PC-9 (cell line): Measurements from ENCODE around the gene ABI3BP. TPM values are rescaled to one million over a fixed set of nuclear protein-coding genes. Genes with fewer than 3 reads are reported as not detected.

Source experiments
- BruUV-seq: library from RNA; stranded (reverse); fragments of 400-500 nt; replicated peaks from 2 replicates; lab custom pipeline; 2021; lab: Mats Ljungman, UMichigan
- CTCF ChIA-PET: fragments of 300-600 bp; sonication (Branson Sonifier 250); formaldehyde crosslinking; loops from one replicate; lab custom pipeline; 2022; ENCODE audit warnings: antibody characterized with exemption; lab: Charles Lee
- POLR2A ChIA-PET: fragments of 300-600 bp; sonication (Branson Sonifier 250); formaldehyde crosslinking; loops from one replicate; lab custom pipeline; 2022; ENCODE audit warnings: antibody characterized with exemption; ENCODE audit not compliant: unreplicated experiment; lab: Charles Lee
- DNase-seq, 2 experiments: peaks; one replicate each; pipeline versions ENCODE4 v3.0.0 to v3.0.0-alpha.2; 2015 to 2022; ENCODE audit warnings: mixed read lengths in 1 of 2
- H2AFZ ChIP-seq: fragments of 200-600 bp; sonication (generic); 2 replicates; pipeline ENCODE4 v1.8.1; 2017; ENCODE audit warnings: antibody characterized with exemption
- H3F3A ChIP-seq: fragments of 200-600 bp; sonication (generic); 2 replicates; pipeline ENCODE4 v1.8.1; 2017; ENCODE audit warnings: antibody characterized with exemption, mild to moderate bottlenecking, low read depth; ENCODE audit not compliant: insufficient read depth
- H3K27ac ChIP-seq: fragments of 200-600 bp; sonication (generic); 2 replicates; pipeline ENCODE4 v1.6.1; 2016; ENCODE audit warnings: mixed run types
- H3K27me3 ChIP-seq: fragments of 200-600 bp; sonication (generic); 2 replicates; pipeline ENCODE4 v1.6.1; 2016; ENCODE audit warnings: low read depth, mixed run types; ENCODE audit not compliant: insufficient read depth
- H3K36me3 ChIP-seq: fragments of 200-600 bp; sonication (generic); 2 replicates; pipeline ENCODE4 v1.6.1; 2016; ENCODE audit warnings: low read depth, mixed run types
- H3K4me1 ChIP-seq: fragments of 200-600 bp; sonication (generic); replicated peaks from 2 replicates; pipeline ENCODE4 v1.6.1; 2016; ENCODE audit warnings: mixed run types; ENCODE audit not compliant: insufficient read depth
- H3K4me2 ChIP-seq: fragments of 200-600 bp; sonication (generic); 2 replicates; pipeline ENCODE4 v1.6.1; 2017; ENCODE audit warnings: mixed run types
- H3K4me3 ChIP-seq: fragments of 200-600 bp; sonication (generic); 2 replicates; pipeline ENCODE4 v1.6.1; 2016; ENCODE audit warnings: mixed run types
- H3K79me2 ChIP-seq: fragments of 200-600 bp; sonication (generic); 2 replicates; pipeline ENCODE4 v1.6.1; 2017; ENCODE audit warnings: low read depth, mixed run types
- H3K9me2 ChIP-seq: fragments of 200-600 bp; sonication (generic); 2 replicates; pipeline ENCODE4 v1.8.1; 2017; ENCODE audit warnings: mild to moderate bottlenecking; ENCODE audit not compliant: insufficient read depth
- H3K9me3 ChIP-seq: fragments of 200-600 bp; sonication (generic); 2 replicates; pipeline ENCODE4 v1.8.1; 2016; ENCODE audit warnings: low read depth; ENCODE audit not compliant: insufficient read depth
- H4K20me1 ChIP-seq: fragments of 200-600 bp; sonication (generic); 2 replicates; pipeline ENCODE4 v1.8.1; 2017; ENCODE audit not compliant: insufficient read depth
- EZH2 ChIP-seq: fragments of 200-600 bp; sonication (generic); IDR thresholded peaks from 2 replicates; pipeline ENCODE4 v1.8.0; 2017; ENCODE audit warnings: antibody characterized with exemption, low read depth
- intact Hi-C: fragments of 100-400 bp; cut with micrococcal nuclease; formaldehyde crosslinking; loops from one replicate; pipeline ENCODE4 v1.10.0; 2022; ENCODE audit not compliant: unreplicated experiment
- total RNA-seq: library from RNA; stranded (reverse); gene quantifications from 2 replicates; pipeline ENCODE4 v1.2.3, GENCODE V29; 2021
- TF ChIP-seq, protein P1 (sequence below): fragments of 200-600 bp; sonication (generic); conservative IDR thresholded peaks from 2 replicates; pipeline ENCODE4 v1.6.1; 2017; ENCODE audit warnings: mixed run types, antibody characterized with exemption, mild to moderate bottlenecking, moderate library complexity

The ABI3BP gene
- total RNA-seq, 1 experiment from 2014 or later: 4.2 TPM

GRCh38 chr3:100898681-100899080, 94.5 kb downstream of the ABI3BP start:
- BruUV-seq: no TSS peak
- H3K27ac ChIP-seq: no peak overlapping the region
- no peak for TF ChIP-seq EZH2
- TF ChIP-seq, protein P1, sequence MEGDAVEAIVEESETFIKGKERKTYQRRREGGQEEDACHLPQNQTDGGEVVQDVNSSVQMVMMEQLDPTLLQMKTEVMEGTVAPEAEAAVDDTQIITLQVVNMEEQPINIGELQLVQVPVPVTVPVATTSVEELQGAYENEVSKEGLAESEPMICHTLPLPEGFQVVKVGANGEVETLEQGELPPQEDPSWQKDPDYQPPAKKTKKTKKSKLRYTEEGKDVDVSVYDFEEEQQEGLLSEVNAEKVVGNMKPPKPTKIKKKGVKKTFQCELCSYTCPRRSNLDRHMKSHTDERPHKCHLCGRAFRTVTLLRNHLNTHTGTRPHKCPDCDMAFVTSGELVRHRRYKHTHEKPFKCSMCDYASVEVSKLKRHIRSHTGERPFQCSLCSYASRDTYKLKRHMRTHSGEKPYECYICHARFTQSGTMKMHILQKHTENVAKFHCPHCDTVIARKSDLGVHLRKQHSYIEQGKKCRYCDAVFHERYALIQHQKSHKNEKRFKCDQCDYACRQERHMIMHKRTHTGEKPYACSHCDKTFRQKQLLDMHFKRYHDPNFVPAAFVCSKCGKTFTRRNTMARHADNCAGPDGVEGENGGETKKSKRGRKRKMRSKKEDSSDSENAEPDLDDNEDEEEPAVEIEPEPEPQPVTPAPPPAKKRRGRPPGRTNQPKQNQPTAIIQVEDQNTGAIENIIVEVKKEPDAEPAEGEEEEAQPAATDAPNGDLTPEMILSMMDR: no peak
- no peak overlapping the region for H3K4me2 ChIP-seq
- H3K79me2 ChIP-seq: no peaks in the 10 kb centered on the region
- no peak overlapping the region for H2AFZ ChIP-seq
- no peak for DNase-seq
- H3K36me3 ChIP-seq: no peaks in the 10 kb centered on the region
- no peak overlapping the region for H3K4me3 ChIP-seq
- intact Hi-C loops: no loop called here
- no peaks in the 10 kb centered on the region for H3K9me2 ChIP-seq
- no peaks in the 10 kb centered on the region for H4K20me1 ChIP-seq
- peaks cover 11% of the 10 kb centered on the region; the same call in 1 of the 2 replicates for H3K9me3 ChIP-seq
- CTCF ChIA-PET: no interaction called here
- no peaks in the 10 kb centered on the region for H3F3A ChIP-seq
- H3K4me1 ChIP-seq: no peaks in the 10 kb centered on the region; the same call in 1 of the 2 replicates
- no peaks in the 10 kb centered on the region for H3K27me3 ChIP-seq
- POLR2A ChIA-PET: no interaction called here

DNA sequence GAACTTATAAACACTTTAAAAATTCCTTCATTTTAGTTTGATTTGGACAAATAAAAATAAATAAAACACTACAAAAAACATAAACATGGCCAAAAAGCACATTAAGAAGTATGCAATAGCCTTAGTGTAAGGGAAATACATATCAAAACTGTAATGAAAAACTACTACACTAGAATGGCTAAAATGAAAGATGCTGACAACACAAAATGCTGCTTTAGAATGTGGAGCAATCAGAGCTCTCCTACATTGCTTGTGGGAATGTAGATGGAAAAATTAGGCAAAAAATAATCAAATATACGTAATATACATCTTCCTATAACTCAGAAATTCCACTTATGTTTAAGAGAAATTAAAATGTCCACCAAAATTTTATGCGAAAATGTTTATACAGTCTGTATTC, 96.2 kb downstream of the ABI3BP start:
- Histone ChIP-seq H3K27ac (no peak overlapping the region), H4K20me1 (no peaks in the 10 kb centered on the region), H3K4me2 (no peak overlapping the region), H3F3A (no peaks in the 10 kb centered on the region), H3K79me2 (no peaks in the 10 kb centered on the region), H3K4me3 (no peak overlapping the region), H3K9me2 (no peaks in the 10 kb centered on the region), H2AFZ (no peak overlapping the region), H3K4me1 (no peaks in the 10 kb centered on the region; the same call in 1 of the 2 replicates), H3K27me3 (no peaks in the 10 kb centered on the region), H3K9me3 (peaks cover 11% of the 10 kb centered on the region; the same call in 1 of the 2 replicates), H3K36me3 (no peaks in the 10 kb centered on the region)
- CTCF ChIA-PET: no interaction called here
- no peak for DNase-seq
- BruUV-seq: no TSS peak
- TF ChIP-seq, protein P1: no peak
- POLR2A ChIA-PET: no interaction called here
- intact Hi-C loops: no loop called here

DNA sequence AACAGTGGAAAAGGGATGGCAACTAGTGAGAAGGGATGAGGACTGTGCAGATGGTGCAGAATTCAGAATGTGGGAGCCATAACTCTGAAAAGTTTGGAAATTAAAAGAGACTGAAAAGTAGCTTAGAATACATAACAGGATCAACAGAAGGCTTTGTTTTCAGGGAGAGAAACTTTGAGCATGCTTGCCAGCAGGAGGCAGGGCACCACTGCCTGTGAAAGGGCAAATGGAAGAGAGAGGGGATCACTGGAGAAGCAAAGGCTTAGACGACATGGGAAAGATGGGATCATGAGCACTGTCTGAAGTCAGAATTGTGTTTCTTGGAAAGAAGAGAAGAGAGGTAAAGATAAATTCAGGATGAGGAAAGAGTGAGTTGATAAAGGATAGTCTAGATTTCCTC, 99.6 kb downstream of the ABI3BP start:
- CTCF ChIA-PET: interaction anchor here (0.6 to 1.1 kb wide), 2 partner anchors 296 to 303 kb away, joined by 4 to 9 read pairs; no protein-coding TSS in a partner anchor

More for the DNA sequence above, 99.6 kb downstream of the ABI3BP start:
- H3F3A ChIP-seq: no peaks in the 10 kb centered on the region
- peak overlapping the region; percentile 23; the same call in 1 of the 2 replicates for H2AFZ ChIP-seq
- intact Hi-C loops: loop anchor here (2.0 kb wide), 1 partner anchor 303 kb away; no protein-coding TSS in a partner anchor
- no peaks in the 10 kb centered on the region for H3K4me1 ChIP-seq
- no peak for DNase-seq
- no peaks in the 10 kb centered on the region for H3K79me2 ChIP-seq
- no peak overlapping the region for H3K4me3 ChIP-seq
- POLR2A ChIA-PET: no interaction called here
- H3K9me3 ChIP-seq: no peaks in the 10 kb centered on the region
- H3K27ac ChIP-seq: no peak overlapping the region
- no peaks in the 10 kb centered on the region for H3K36me3 ChIP-seq
- H3K27me3 ChIP-seq: no peaks in the 10 kb centered on the region
- H3K9me2 ChIP-seq: no peaks in the 10 kb centered on the region
- H4K20me1 ChIP-seq: no peaks in the 10 kb centered on the region
- TF ChIP-seq, protein P1: peak; percentile 79
- no peak for TF ChIP-seq EZH2
- H3K4me2 ChIP-seq: no peak overlapping the region
- BruUV-seq: no TSS peak
